Muscle layer of duodenum (tissue), 2 donors: ENCODE measurements around the gene INPP5A.
"Not testable (repeated sequence)": the region's sequence is repeated elsewhere in the genome, so short reads cannot be mapped to it uniquely, and the experiment has no call there.

Experiments used
- H3K27ac ChIP-seq: one replicate; pipeline ENCODE4 v1.7.0; 2013; ENCODE audit warnings: mild to moderate bottlenecking, low read length
- H3K27me3 ChIP-seq: one replicate; pipeline ENCODE4 v1.7.0; 2013; ENCODE audit warnings: low read depth, mild to moderate bottlenecking, control low read depth, low read length
- H3K36me3 ChIP-seq, 2 donors: one replicate each; pipeline ENCODE4 v1.7.0; 2013; ENCODE audit warnings: low read length in 2 of 2, control low read depth in 1 of 2, mild to moderate bottlenecking in 1 of 2; ENCODE audit not compliant: insufficient read depth in 2 of 2, control insufficient read depth in 1 of 2
- H3K4me1 ChIP-seq, 2 donors: one replicate each; pipeline ENCODE4 v1.7.0; 2013; ENCODE audit warnings: low read length in 2 of 2, mild to moderate bottlenecking in 2 of 2, control low read depth in 1 of 2, moderate library complexity in 1 of 2; ENCODE audit not compliant: insufficient read depth in 2 of 2, control insufficient read depth in 1 of 2
- H3K4me3 ChIP-seq, 2 donors: one replicate each; pipeline ENCODE4 v1.7.0; 2013; ENCODE audit warnings: low read length in 2 of 2, low read depth in 1 of 2, mild to moderate bottlenecking in 1 of 2
- H3K9me3 ChIP-seq, 2 donors: one replicate each; pipeline ENCODE4 v1.7.0; 2013; ENCODE audit warnings: low read length in 2 of 2, control low read depth in 1 of 2, mild to moderate bottlenecking in 1 of 2; ENCODE audit not compliant: control insufficient read depth in 1 of 2
- donor health status: healthy.

Gene INPP5A

DNA sequence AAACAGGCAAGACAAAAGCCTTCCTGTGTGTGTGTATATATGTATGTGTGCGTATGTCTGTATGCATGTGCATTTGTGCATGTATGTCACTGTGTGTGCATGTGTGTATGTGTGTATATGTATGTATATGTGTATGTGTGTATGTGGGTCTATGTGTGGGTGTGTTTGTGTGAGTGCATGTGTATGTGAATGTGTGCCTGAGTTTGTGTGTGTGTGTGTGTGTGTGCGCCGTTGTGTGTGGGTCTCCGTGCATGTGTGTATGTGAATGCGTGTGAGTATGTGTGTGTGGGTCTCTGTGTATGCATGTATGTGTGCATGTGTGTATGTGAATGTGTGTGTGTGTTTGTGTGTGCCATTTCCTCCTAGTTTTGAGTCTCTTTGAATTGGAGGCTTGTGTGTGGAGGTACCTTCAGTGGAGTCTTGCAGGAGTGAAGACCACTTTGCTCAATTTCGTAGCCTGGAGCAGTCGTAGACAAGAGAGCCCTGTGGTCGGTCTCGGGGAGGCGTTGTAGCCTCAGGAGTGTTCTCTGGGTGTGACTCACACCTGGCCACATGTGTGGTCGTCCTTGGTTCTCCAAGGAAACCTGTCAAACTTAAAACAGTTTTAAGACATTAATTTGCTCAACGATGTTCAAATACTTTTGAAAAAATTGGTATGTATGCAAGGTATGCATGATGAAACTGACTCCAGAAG is 28.1 kb downstream of the INPP5A start:
- no peaks in the 10 kb centered on the region for H3K27me3 ChIP-seq
- H3K27ac ChIP-seq, result no peak overlapping the region
- no peak overlapping the region for H3K4me3 ChIP-seq
- no peaks in the 10 kb centered on the region for H3K9me3 ChIP-seq
- no peaks in the 10 kb centered on the region for H3K36me3 ChIP-seq
- H3K4me1 ChIP-seq, result peaks cover 0 to 24% of the 10 kb centered on the region in 2 donors

DNA sequence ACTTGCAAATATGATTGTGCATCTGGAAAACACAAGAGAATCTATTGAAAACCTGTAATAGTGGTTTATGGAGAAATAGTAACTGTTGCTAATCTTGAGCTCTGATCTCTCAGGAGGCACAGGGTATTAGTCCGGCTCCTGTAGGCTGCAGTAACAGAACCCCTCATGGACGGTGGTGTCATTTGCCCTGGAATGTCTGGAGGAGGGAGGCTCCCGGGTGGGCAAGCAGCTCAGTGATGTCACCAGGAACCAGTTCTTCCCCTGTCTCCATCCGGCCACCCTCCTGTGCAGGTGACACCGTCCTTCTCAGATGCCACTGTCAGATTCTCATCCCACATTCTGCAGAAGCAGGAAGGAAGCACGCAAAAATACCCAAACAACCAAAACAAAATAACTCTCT is 29.3 kb downstream of the INPP5A start:
- no peak overlapping the region for H3K27ac ChIP-seq
- no peak overlapping the region for H3K4me3 ChIP-seq
- H3K4me1 ChIP-seq, result peaks cover 6 to 36% of the 10 kb centered on the region in 2 donors
- H3K9me3 ChIP-seq, result no peaks in the 10 kb centered on the region
- no peaks in the 10 kb centered on the region for H3K36me3 ChIP-seq
- H3K27me3 ChIP-seq, result no peaks in the 10 kb centered on the region

DNA sequence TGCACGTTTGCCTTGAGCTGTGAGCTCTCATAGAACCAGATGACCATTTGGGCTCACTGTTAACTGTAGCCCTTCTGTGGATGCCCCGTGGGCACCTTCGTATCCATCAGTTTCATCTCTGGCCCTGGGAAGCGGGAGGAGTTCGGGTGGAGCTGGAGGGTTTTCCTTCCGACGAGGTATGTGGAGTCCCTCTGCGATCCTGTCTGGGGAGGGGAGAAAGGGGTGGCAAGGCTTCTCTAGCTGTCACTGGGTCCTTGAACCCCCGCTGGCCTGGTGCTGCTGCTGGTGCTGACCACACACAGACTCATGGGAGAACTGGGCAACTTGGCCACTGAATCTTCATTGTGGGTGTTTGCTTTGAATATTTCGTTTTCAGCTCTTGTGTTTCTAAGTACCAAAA is 32.7 kb downstream of the INPP5A start:
- H3K9me3 ChIP-seq, result no peaks in the 10 kb centered on the region
- H3K27me3 ChIP-seq, result no peaks in the 10 kb centered on the region
- H3K4me3 ChIP-seq, result no peak overlapping the region
- H3K4me1 ChIP-seq, result peaks cover 22 to 37% of the 10 kb centered on the region in 2 donors
- no peak overlapping the region for H3K27ac ChIP-seq
- H3K36me3 ChIP-seq, result no peaks in the 10 kb centered on the region

DNA sequence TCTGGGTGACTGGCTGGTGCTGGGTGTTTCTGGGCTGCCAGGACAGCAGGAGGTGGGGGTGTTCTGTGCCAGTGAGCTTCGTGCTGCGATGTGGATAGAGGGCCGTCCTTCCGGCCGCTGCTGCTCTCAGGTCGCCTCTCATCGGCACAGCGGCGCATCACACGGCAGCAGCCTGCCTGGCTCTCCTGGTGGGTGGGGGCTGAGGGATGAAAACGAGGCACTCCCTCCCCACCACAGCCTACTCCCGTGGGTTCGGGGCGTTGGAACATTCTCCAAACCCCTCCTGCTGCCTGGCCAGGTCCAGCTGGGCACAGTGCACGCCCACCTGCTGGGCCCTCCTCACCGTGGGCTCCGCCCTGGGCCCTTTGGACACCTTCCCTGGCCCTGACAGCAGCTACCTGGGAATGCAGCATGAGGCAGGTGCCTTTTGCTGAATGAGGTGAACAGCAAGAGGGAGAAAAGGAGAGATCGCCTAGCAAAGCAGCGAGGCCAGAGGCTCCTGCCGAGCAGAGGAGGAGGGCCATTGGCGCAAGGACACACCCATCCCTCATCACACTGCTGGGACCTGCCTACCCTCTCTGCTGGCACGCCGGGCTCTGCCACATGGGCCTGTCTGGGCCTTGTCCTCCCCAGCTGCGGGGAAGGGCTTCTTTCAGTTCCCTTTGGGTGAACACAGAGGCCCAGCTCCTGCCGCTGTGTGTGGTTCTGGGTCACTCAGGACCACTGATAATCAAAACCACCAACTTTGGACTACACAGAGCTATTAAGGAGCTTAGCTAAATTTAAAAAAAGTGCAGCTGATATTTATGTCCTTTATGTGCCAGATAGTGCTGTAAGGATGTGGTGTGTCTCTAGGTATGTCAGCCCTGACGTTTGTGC is 33.4 kb downstream of the INPP5A start:
- Histone ChIP-seq H3K4me1 (peaks cover 29 to 42% of the 10 kb centered on the region in 2 donors), H3K4me3 (peak overlapping the region in 1 of 2 donors; percentile 8), H3K27me3 (no peaks in the 10 kb centered on the region), H3K27ac (no peak overlapping the region), H3K9me3 (no peaks in the 10 kb centered on the region), H3K36me3 (no peaks in the 10 kb centered on the region)

DNA sequence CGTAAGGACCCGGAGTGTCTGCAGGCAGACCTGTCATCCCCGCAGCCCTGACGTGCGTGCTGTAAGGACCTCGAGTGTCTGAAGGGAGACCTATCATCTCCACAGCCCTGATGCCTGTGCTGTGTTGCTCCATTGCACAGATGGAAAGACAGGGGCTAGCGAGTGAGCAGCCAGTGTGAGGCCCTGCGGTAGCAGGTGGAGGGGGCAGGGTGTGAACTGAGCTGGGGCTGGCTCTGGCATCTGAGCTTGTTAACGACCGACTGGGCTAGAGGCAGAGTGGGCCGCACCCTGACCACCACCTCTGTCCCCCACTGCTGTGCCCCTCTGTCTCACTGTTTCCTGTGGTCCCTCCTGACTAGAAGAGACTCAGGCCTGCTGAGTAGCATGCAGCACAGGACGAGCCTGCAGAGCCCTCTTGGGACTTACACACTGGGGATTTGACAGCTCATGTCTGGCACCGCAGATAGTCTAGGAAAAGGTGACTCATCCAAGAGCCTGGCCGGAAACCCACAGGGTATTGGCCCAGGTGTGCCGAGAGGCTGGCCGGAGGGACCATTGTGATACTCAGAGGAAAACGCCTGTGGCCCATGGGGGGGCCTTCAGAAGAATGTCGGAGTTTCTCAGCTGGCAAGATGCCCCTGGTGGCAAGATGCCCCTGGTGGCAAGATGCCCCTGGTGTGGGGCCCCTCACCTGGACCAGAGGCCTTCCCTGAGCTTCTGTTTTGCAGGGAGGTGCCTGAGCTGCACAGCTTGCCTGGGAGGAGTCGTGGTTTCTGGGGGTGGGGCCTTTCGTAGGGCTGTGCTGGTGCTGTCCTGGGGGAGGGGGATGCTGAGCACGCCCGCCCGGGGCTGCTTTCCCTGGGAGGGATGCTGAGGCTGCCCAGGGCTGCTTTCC is 34.3 kb downstream of the INPP5A start:
- Histone ChIP-seq H3K27me3 (no peaks in the 10 kb centered on the region), H3K36me3 (no peaks in the 10 kb centered on the region), H3K27ac (no peak overlapping the region), H3K4me3 (peak overlapping the region in 1 of 2 donors; percentile 8), H3K9me3 (no peaks in the 10 kb centered on the region), H3K4me1 (peaks cover 34 to 48% of the 10 kb centered on the region in 2 donors)

DNA sequence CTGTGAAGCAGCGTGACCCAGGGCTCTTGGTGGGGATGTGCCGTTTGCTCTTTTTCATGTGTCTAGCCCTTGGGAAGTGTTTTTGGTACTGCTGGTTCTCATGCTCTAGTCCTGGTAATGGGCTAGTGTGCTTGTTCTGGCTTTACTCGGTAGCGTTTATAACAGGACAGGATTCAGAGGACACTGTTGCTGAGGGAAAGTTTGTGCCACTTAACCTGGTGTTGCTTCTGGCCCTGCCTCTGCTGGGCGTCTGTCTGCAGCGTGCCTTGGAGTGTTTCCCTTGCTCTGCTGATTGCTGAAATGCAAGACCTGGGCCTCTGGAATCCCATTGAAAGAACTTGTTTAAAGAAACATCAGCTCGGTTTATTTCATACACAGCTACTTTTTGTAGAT is 35.0 kb downstream of the INPP5A start:
- peaks cover 39 to 55% of the 10 kb centered on the region in 2 donors for H3K4me1 ChIP-seq
- H3K9me3 ChIP-seq, result no peaks in the 10 kb centered on the region
- no peaks in the 10 kb centered on the region for H3K27me3 ChIP-seq
- H3K36me3 ChIP-seq, result no peaks in the 10 kb centered on the region
- no peak overlapping the region for H3K27ac ChIP-seq
- H3K4me3 ChIP-seq, result peak overlapping the region in 1 of 2 donors; percentile 8

DNA sequence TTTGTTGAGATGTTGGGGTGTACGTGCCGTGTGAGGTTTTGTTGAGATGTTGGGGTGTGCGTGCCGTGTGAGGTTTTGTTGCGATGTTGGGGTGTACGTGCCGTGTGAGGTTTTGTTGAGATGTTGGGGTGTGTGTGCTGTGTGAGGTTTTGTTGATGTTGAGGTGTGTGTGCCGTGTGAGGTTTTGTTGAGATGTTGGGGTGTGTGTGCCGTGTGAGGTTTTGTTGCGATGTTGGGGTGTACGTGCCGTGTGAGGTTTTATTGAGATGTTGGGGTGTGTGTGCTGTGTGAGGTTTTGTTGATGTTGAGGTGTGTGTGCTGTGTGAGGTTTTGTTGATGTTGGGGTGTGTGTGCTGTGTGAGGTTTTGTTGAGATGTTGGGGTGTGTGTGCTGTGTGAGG is 35.4 kb downstream of the INPP5A start:
- H3K27ac ChIP-seq, result not testable (repeated sequence)

DNA sequence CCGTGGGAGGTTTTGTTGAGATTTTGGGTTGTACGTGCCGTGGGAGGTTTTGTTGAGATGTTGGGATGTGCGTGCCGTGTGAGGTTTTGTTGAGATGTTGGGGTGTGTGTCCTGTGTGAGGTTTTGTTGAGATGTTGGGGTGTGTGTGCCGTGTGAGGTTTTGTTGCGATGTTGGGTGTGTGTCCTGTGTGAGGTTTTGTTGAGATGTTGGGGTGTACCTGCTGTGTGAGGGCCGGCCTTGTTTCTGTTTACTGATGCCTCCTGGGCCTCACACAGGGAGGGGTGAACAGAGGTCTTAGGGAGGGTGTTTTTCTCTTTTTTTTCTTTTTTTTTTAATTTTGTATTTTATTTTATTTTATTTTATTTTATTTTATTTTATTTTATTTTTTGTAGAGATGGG is 36.7 kb downstream of the INPP5A start:
- H3K27ac ChIP-seq, result no peak overlapping the region
- no peaks in the 10 kb centered on the region for H3K9me3 ChIP-seq
- H3K27me3 ChIP-seq, result no peaks in the 10 kb centered on the region
- no peak overlapping the region for H3K4me3 ChIP-seq
- H3K4me1 ChIP-seq, result peaks cover 40 to 71% of the 10 kb centered on the region in 2 donors
- no peaks in the 10 kb centered on the region for H3K36me3 ChIP-seq

More for the DNA sequence above, 35.4 kb downstream of the INPP5A start:
- H3K4me1 ChIP-seq, result peaks cover 40 to 59% of the 10 kb centered on the region in 2 donors
- not testable (repeated sequence) for H3K4me3 ChIP-seq, H3K27me3 ChIP-seq, H3K9me3 ChIP-seq, H3K36me3 ChIP-seq

DNA sequence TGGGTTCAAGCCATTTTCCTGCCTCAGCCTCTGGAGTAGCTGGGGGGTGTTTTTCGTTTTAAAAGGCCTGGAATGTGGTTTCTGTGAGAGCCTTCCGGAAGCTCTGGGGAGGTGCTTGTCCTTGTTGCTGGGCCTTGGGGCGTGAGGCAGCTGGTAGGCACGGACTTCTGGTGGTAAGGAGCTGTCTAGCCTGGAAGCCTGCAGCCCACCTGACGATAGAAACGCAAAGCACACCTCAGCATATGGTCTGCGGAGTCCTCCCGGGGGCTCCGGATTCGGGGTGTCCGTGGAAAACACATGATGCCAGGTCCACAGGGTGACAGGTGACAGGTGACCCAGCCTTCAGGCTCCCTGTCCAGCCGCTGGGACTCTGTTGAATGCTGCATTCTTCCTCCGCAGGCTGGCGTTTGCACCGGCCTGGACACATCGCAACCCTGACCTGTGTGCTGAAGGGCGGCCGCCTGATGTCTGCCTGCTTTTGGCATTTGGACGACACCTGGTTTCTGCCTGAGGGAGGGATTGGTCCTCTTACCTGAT is 37.3 kb downstream of the INPP5A start:
- Histone ChIP-seq H3K9me3 (no peaks in the 10 kb centered on the region), H3K36me3 (no peaks in the 10 kb centered on the region), H3K4me3 (peak overlapping the region in 1 of 2 donors; percentile 6), H3K27me3 (no peaks in the 10 kb centered on the region), H3K4me1 (peaks cover 40 to 71% of the 10 kb centered on the region in 2 donors), H3K27ac (no peak overlapping the region)

DNA sequence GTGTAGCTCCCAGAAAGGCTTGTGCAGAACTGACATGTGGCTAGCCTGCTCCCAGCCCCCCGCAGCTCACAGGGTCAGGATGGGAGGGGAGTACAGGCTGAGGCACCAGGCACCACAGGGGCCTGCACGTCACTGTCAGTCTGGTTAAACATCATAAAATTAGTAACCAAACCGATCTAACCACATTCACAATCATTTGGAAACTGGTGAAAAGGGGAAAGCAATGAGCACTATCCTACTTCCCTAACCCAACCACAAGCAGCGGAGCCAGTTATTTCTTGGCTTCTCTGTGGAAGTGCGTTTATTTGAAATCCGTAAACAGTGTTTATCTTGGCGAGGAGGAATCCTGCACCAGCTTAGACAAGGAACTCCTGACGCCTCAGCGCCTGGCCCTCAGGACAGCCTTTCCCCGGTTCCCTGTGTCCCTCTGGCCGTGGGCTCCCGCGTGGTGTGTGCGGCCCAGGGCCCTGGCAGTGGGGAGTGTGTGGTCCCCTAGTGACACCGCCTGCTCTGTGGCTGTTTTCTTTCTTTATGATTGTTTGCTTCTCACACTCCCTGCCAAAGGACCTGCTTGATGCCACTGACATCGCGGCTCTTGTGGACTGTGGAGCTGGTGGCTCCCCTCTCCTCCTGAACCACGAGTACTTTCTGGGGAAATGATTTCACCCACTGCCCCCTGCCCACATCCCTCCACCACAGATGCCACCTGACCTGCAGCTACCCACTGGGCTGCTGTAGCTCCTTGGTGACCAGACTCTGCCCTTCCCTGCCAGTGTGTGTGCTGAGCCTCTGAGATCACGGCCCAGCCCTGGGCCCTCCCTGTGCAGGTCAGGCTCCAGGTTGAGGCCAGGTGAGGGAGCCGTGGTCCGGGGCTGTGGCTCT is 38.0 kb downstream of the INPP5A start:
- Histone ChIP-seq H3K36me3 (no peaks in the 10 kb centered on the region), H3K27ac (no peak overlapping the region), H3K27me3 (no peaks in the 10 kb centered on the region), H3K9me3 (no peaks in the 10 kb centered on the region), H3K4me3 (peak overlapping the region in 1 of 2 donors; percentile 6), H3K4me1 (peaks cover 40 to 70% of the 10 kb centered on the region in 2 donors)
